HCT116 (cell line): ENCODE results near the gene ANKZF1. TPM values are rescaled to one million over a fixed set of nuclear protein-coding genes. Genes with fewer than 3 reads are reported as not detected.

Experiments used
- ATAC-seq: fragments of 200-7000 bp; cut with Tn5 transposase; 2 replicates; pipeline ENCODE4 v1.9.1; 2020; ENCODE audit warnings: mild to moderate bottlenecking, moderate library complexity
- BruUV-seq: library from RNA; stranded (reverse); fragments of 400-500 nt; replicated peaks from 2 replicates; lab custom pipeline; 2021; lab: Mats Ljungman, UMichigan
- CTCF ChIA-PET: fragments of 300-600 bp; sonication (Branson Sonifier 250); formaldehyde crosslinking; loops from one replicate; lab custom pipeline; 2021; ENCODE audit warnings: antibody characterized with exemption; lab: Charles Lee
- POLR2A ChIA-PET: fragments of 300-600, 350-600 bp; sonication (Branson Sonifier 250); formaldehyde crosslinking; loops from one replicate; lab custom pipeline; 2021; ENCODE audit warnings: antibody characterized with exemption; lab: Charles Lee
- RAD21 ChIA-PET, 2 experiments: fragments of 300-600 bp; sonication (Branson Sonifier 250); formaldehyde crosslinking; loops; one replicate each; lab custom pipeline; 2023; ENCODE audit warnings: low total read pairs in 2 of 2; ENCODE audit not compliant: uncharacterized antibody in 2 of 2, unreplicated experiment in 2 of 2, low non-redundant PET in 1 of 2; lab: Charles Lee
- DNase-seq: peaks from one replicate; pipeline ENCODE4 v3.0.0-alpha.2; 2010; ENCODE audit warnings: low read depth, low spot score
- H2AFZ ChIP-seq: fragments of 200-600 bp; shearing (Covaris generic), sonication (generic); 2 replicates; pipeline ENCODE4 v1.6.1; 2017; ENCODE audit warnings: low read depth, mixed run types, mixed read lengths, antibody characterized with exemption, low read length; ENCODE audit not compliant: poor library complexity, severe bottlenecking
- H3K27ac ChIP-seq: 2 replicates; pipeline ENCODE4 v1.5.1; 2012; ENCODE audit warnings: low read depth, low read length
- H3K27me3 ChIP-seq: fragments of 200-600 bp; sonication (generic); 2 replicates; pipeline ENCODE4 v1.6.1; 2016; ENCODE audit warnings: mixed run types, low read length, mixed read lengths; ENCODE audit not compliant: insufficient read depth
- H3K36me3 ChIP-seq, 2 experiments: fragments of 200-500 bp in 1 of 2; fragments of 200-600 bp in 1 of 2; sonication (Bioruptor generic) in 1 of 2; sonication (generic) in 1 of 2; 2 replicates each; pipeline versions ENCODE4 v1.5.1 to v1.6.1; 2014 to 2016; ENCODE audit warnings: low read length in 2 of 2, inconsistent platforms in 1 of 2, mixed read lengths in 1 of 2, mixed run types in 1 of 2; ENCODE audit not compliant: insufficient read depth in 2 of 2, control insufficient read depth in 1 of 2
- H3K4me1 ChIP-seq, 2 experiments: fragments of 200-600 bp in 1 of 2; sonication (generic) in 1 of 2; 2 replicates each; pipeline versions ENCODE4 v1.5.1 to v1.6.1; 2012 to 2017; ENCODE audit warnings: low read length in 2 of 2, inconsistent platforms in 1 of 2, mild to moderate bottlenecking in 1 of 2, mixed read lengths in 1 of 2, mixed run types in 1 of 2, moderate library complexity in 1 of 2; ENCODE audit not compliant: insufficient read depth in 2 of 2, control insufficient read depth in 1 of 2
- H3K4me2 ChIP-seq: fragments of 200-600 bp; sonication (generic); 2 replicates; pipeline ENCODE4 v1.6.1; 2017; ENCODE audit warnings: mixed run types, low read length, mixed read lengths
- H3K4me3 ChIP-seq, 2 experiments: fragments of 200-600 bp in 1 of 2; sonication (generic) in 1 of 2; replicated peaks in 1 of 2; 2 replicates each; pipeline ENCODE4 v1.5.1; 2011 to 2016; ENCODE audit warnings: low read length in 2 of 2, control low read depth in 1 of 2, low read depth in 1 of 2, mild to moderate bottlenecking in 1 of 2, mixed read lengths in 1 of 2, mixed run types in 1 of 2
- H3K79me2 ChIP-seq: fragments of 200-600 bp; sonication (generic); 2 replicates; pipeline ENCODE4 v1.6.1; 2017; ENCODE audit warnings: mild to moderate bottlenecking, mixed run types, low read length, moderate library complexity, mixed read lengths; ENCODE audit not compliant: insufficient read depth
- H3K9ac ChIP-seq: fragments of 200-600 bp; sonication (generic); 2 replicates; pipeline ENCODE4 v1.6.1; 2016; ENCODE audit warnings: low read length, mixed read lengths
- H3K9me2 ChIP-seq: fragments of 200-600 bp; sonication (generic), shearing (Covaris generic); 2 replicates; pipeline ENCODE4 v1.6.1; 2017; ENCODE audit warnings: mixed run types, mild to moderate bottlenecking, moderate library complexity; ENCODE audit not compliant: insufficient read depth
- H3K9me3 ChIP-seq, 2 experiments: fragments of 200-500 bp in 1 of 2; fragments of 200-600 bp in 1 of 2; sonication (Bioruptor generic) in 1 of 2; sonication (generic) in 1 of 2; 2 replicates each; pipeline ENCODE4 v1.6.1; 2014 to 2017; ENCODE audit warnings: low read length in 2 of 2, mixed read lengths in 2 of 2, inconsistent platforms in 1 of 2, low read depth in 1 of 2, mild to moderate bottlenecking in 1 of 2, mixed run types in 1 of 2, moderate library complexity in 1 of 2; ENCODE audit not compliant: control insufficient read depth in 1 of 2, insufficient read depth in 1 of 2
- H4K20me1 ChIP-seq: fragments of 200-600 bp; sonication (generic), shearing (Covaris generic); 2 replicates; pipeline ENCODE4 v1.6.1; 2017; ENCODE audit warnings: mixed run types, mild to moderate bottlenecking, moderate library complexity; ENCODE audit not compliant: insufficient read depth
- CEBPB ChIP-seq: IDR thresholded peaks from 2 replicates; pipeline ENCODE4 v1.6.1; 2012; ENCODE audit warnings: low read depth
- EGR1 ChIP-seq: IDR thresholded peaks from 2 replicates; pipeline ENCODE4 v1.6.1; 2012; ENCODE audit warnings: low read depth
- ELF1 ChIP-seq: IDR thresholded peaks from 2 replicates; pipeline ENCODE4 v1.6.1; 2012; ENCODE audit warnings: low read depth, borderline replicate concordance
- EZH2 ChIP-seq: fragments of 200-600 bp; sonication (generic); IDR thresholded peaks from 2 replicates; pipeline ENCODE4 v1.6.1; 2017; ENCODE audit warnings: antibody characterized with exemption, mixed run types
- EZH2phosphoT487 ChIP-seq: fragments of 200-600 bp; IDR thresholded peaks from 2 replicates; pipeline ENCODE4 v1.6.1; 2018; ENCODE audit warnings: antibody characterized with exemption, borderline replicate concordance
- FOSL1 ChIP-seq: IDR thresholded peaks from 2 replicates; pipeline ENCODE4 v1.6.1; 2012; ENCODE audit warnings: low read depth
- POLR2A ChIP-seq: IDR thresholded peaks from 2 replicates; pipeline ENCODE4 v1.7.0; 2011; ENCODE audit warnings: borderline replicate concordance; ENCODE audit not compliant: insufficient read depth, insufficient read length; ENCODE audit errors: extremely low read depth
- RAD21 ChIP-seq: IDR thresholded peaks from 2 replicates; pipeline ENCODE4 v1.6.1; 2012; ENCODE audit warnings: low read depth, mild to moderate bottlenecking
- SIN3A ChIP-seq: IDR thresholded peaks from 2 replicates; pipeline ENCODE4 v1.6.1; 2012; ENCODE audit warnings: low read depth
- SRF ChIP-seq: IDR thresholded peaks from 2 replicates; pipeline ENCODE4 v1.6.1; 2012; ENCODE audit warnings: low read depth
- TCF7L2 ChIP-seq: IDR thresholded peaks from 2 replicates; pipeline ENCODE4 v1.7.0; 2011; ENCODE audit warnings: borderline replicate concordance, inconsistent platforms; ENCODE audit not compliant: insufficient read depth, insufficient read length; ENCODE audit errors: extremely low read depth
- YY1 ChIP-seq: IDR thresholded peaks from 2 replicates; pipeline ENCODE4 v1.6.1; 2011; ENCODE audit warnings: low read length, low read depth, moderate library complexity, mild to moderate bottlenecking; ENCODE audit not compliant: insufficient replicate concordance; ENCODE audit errors: extremely low read depth
- ZFX ChIP-seq: fragments of 450-650 bp; IDR thresholded peaks from 2 replicates; pipeline ENCODE4 v1.6.1; 2017
- intact Hi-C: fragments of 100-400 bp; cut with micrococcal nuclease; formaldehyde crosslinking; loops from 2 replicates; pipeline ENCODE4 v1.10.0; 2022
- total RNA-seq: library from RNA; stranded (reverse); gene quantifications from one replicate; pipeline ENCODE4 v1.2.1, GENCODE V29; 2021; ENCODE audit not compliant: unreplicated experiment
- TF ChIP-seq, protein P1 (sequence below): IDR thresholded peaks from 2 replicates; pipeline ENCODE4 v1.6.1; 2012; ENCODE audit warnings: low read depth
- TF ChIP-seq, protein P2 (sequence below), 3 experiments: fragments of 200-600 bp in 1 of 3; sonication (generic) in 1 of 3; IDR thresholded peaks in 2 of 3; conservative IDR thresholded peaks in 1 of 3; 2 replicates each; pipeline ENCODE4 v1.5.1; 2012 to 2017; ENCODE audit warnings: low read depth in 2 of 3, low read length in 2 of 3, antibody characterized with exemption in 1 of 3, borderline replicate concordance in 1 of 3, control low read depth in 1 of 3, mild to moderate bottlenecking in 1 of 3, mixed read lengths in 1 of 3, mixed run types in 1 of 3, moderate library complexity in 1 of 3; ENCODE audit not compliant: insufficient read depth in 1 of 3

The ANKZF1 gene
- total RNA-seq, 1 experiment from 2014 or later = 64.7 TPM

DNA sequence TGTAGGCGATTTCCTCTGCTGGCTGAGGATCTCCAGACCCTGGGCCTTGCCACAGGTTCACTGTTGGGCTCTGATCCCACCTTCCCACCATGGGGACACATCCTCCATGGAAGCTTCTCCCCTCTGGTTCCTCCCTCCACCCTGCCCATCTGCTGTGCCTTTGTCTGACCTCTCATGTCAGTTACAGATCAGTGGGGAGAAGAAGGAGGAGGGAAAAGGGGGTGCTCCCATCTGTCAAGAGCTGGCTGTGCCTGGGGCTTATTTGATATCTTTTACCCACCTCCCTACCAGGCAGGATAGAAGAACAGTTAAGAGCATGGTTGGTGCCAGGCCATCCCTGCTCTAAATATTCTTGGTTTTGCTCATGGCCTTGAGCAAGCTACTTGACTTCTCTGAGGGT, 37.3 kb downstream of the ANKZF1 start (continued):
- TF ChIP-seq, protein P1, sequence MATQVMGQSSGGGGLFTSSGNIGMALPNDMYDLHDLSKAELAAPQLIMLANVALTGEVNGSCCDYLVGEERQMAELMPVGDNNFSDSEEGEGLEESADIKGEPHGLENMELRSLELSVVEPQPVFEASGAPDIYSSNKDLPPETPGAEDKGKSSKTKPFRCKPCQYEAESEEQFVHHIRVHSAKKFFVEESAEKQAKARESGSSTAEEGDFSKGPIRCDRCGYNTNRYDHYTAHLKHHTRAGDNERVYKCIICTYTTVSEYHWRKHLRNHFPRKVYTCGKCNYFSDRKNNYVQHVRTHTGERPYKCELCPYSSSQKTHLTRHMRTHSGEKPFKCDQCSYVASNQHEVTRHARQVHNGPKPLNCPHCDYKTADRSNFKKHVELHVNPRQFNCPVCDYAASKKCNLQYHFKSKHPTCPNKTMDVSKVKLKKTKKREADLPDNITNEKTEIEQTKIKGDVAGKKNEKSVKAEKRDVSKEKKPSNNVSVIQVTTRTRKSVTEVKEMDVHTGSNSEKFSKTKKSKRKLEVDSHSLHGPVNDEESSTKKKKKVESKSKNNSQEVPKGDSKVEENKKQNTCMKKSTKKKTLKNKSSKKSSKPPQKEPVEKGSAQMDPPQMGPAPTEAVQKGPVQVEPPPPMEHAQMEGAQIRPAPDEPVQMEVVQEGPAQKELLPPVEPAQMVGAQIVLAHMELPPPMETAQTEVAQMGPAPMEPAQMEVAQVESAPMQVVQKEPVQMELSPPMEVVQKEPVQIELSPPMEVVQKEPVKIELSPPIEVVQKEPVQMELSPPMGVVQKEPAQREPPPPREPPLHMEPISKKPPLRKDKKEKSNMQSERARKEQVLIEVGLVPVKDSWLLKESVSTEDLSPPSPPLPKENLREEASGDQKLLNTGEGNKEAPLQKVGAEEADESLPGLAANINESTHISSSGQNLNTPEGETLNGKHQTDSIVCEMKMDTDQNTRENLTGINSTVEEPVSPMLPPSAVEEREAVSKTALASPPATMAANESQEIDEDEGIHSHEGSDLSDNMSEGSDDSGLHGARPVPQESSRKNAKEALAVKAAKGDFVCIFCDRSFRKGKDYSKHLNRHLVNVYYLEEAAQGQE = no peak
- no peak for TF ChIP-seq YY1

DNA sequence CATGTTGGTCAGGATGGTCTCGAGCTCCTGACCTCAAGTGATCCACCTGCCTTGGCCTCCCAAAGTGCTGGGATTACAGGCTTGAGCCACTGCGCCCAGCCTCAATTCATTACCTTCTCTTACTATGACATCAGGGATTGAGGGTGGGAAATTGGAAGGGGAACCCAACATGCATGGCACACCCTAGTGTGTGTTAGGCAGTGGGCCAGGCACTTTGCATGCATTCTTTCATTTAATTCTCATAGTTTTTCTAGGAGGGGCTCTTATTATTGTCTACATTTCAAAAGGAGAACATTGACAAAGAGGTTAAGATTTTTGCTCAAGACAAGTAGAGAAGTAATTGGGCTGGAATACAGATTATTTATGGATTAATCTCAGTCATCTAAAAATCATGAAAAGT, 38.7 kb downstream of the ANKZF1 start:
- CTCF ChIA-PET = no interaction called here
- Histone ChIP-seq H2AFZ (no peak overlapping the region), H3K4me1 (peaks cover 7 to 10% of the 10 kb centered on the region in 2 experiments), H3K27me3 (peaks cover 6% of the 10 kb centered on the region; the same call in 1 of the 2 replicates), H3K9me3 (no peaks in the 10 kb centered on the region), H3K4me3 (no peak overlapping the region), H3K27ac (no peak overlapping the region), H3K9me2 (no peaks in the 10 kb centered on the region), H4K20me1 (no peaks in the 10 kb centered on the region), H3K36me3 (no peaks in the 10 kb centered on the region), H3K9ac (no peak overlapping the region), H3K79me2 (no peaks in the 10 kb centered on the region), H3K4me2 (no peak overlapping the region)
- intact Hi-C loops = no loop called here
- BruUV-seq = no TSS peak
- POLR2A ChIA-PET = no interaction called here
- DNase-seq (no peak), ATAC-seq (no peak)
- RAD21 ChIA-PET = no interaction called here
- TF ChIP-seq CEBPB (no peak), TCF7L2 (no peak), SRF (no peak), EGR1 (no peak), ZFX (no peak), EZH2phosphoT487 (no peak), ELF1 (no peak), EZH2 (no peak), SIN3A (no peak), FOSL1 (no peak), RAD21 (no peak), POLR2A (no peak)
- TF ChIP-seq, protein P1 = no peak
- TF ChIP-seq, protein P2, sequence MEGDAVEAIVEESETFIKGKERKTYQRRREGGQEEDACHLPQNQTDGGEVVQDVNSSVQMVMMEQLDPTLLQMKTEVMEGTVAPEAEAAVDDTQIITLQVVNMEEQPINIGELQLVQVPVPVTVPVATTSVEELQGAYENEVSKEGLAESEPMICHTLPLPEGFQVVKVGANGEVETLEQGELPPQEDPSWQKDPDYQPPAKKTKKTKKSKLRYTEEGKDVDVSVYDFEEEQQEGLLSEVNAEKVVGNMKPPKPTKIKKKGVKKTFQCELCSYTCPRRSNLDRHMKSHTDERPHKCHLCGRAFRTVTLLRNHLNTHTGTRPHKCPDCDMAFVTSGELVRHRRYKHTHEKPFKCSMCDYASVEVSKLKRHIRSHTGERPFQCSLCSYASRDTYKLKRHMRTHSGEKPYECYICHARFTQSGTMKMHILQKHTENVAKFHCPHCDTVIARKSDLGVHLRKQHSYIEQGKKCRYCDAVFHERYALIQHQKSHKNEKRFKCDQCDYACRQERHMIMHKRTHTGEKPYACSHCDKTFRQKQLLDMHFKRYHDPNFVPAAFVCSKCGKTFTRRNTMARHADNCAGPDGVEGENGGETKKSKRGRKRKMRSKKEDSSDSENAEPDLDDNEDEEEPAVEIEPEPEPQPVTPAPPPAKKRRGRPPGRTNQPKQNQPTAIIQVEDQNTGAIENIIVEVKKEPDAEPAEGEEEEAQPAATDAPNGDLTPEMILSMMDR (IDR thresholded peaks at IDR 0.05 in 2 of 3, conservative IDR thresholded peaks at IDR 0.05 in 1 of 3; ENCODE audit: borderline replicate concordance in 1 of 3, insufficient read depth in 1 of 3, low read depth in 2 of 3, low read length in 2 of 3) = no peak
